H1 (cell line): Measurements from ENCODE around the gene KHDRBS2. TPM values are rescaled to one million over a fixed set of nuclear protein-coding genes. Genes with fewer than 3 reads are reported as not detected.

Experiments
- CTCF ChIA-PET: fragments of 300-600 bp; sonication (Branson Sonifier 250); formaldehyde crosslinking; loops from one replicate; lab custom pipeline; 2021; ENCODE audit not compliant: partially characterized antibody; lab: Charles Lee
- POLR2A ChIA-PET: fragments of 300-600 bp; sonication (Branson Sonifier 250); formaldehyde crosslinking; loops from one replicate; lab custom pipeline; 2021; ENCODE audit warnings: inconsistent platforms; ENCODE audit not compliant: partially characterized antibody; lab: Charles Lee
- DNase-seq, 2 experiments: peaks; one replicate each; pipeline versions ENCODE4 v3.0.0 to v3.0.0-alpha.2; 2010 to 2022; ENCODE audit warnings: low spot score in 2 of 2, low read depth in 1 of 2, mixed read lengths in 1 of 2
- FAIRE-seq: peaks from 2 replicates; lab custom pipeline; 2011; peaks lifted over from hg19 to GRCh38; lab: Jason Lieb, UNC
- H2AFZ ChIP-seq: 2 replicates; pipeline ENCODE4 v1.8.1; 2012; ENCODE audit warnings: low read length, inconsistent platforms
- H2AK5ac ChIP-seq: 2 replicates; pipeline ENCODE4 v1.6.1; 2013; ENCODE audit warnings: low read depth, low read length
- H2BK120ac ChIP-seq: replicated peaks from 2 replicates; pipeline ENCODE3; 2013; ENCODE audit warnings: low read depth, low read length, inconsistent platforms
- H2BK12ac ChIP-seq: 2 replicates; pipeline ENCODE4 v1.6.1; 2013; ENCODE audit warnings: low read depth, low read length
- H2BK15ac ChIP-seq: 2 replicates; pipeline ENCODE4 v1.6.1; 2013; ENCODE audit warnings: low read length
- H2BK20ac ChIP-seq: 2 replicates; pipeline ENCODE4 v1.6.1; 2013; ENCODE audit warnings: low read length
- H2BK5ac ChIP-seq: 2 replicates; pipeline ENCODE4 v1.6.1; 2013; ENCODE audit warnings: low read depth, low read length
- H3K14ac ChIP-seq: 2 replicates; pipeline ENCODE4 v1.6.1; 2013; ENCODE audit warnings: inconsistent platforms; ENCODE audit not compliant: insufficient read length
- H3K18ac ChIP-seq: 2 replicates; pipeline ENCODE4 v1.6.1; 2013; ENCODE audit warnings: low read length; ENCODE audit errors: extremely low read depth
- H3K23ac ChIP-seq: 2 replicates; pipeline ENCODE4 v1.6.1; 2013; ENCODE audit warnings: inconsistent platforms; ENCODE audit not compliant: insufficient read length
- H3K23me2 ChIP-seq: 2 replicates; pipeline ENCODE4 v1.6.1; 2013; ENCODE audit warnings: low read depth, low read length
- H3K27ac ChIP-seq: 2 replicates; pipeline ENCODE4 v1.6.1; 2011; ENCODE audit warnings: low read depth, low read length, inconsistent platforms
- H3K27me3 ChIP-seq, 4 experiments: replicated peaks in 1 of 4; 1 replicate in 1 of 4; 2 replicates in 3 of 4; pipeline versions ENCODE4 v1.6.1 to v1.8.1; 2011 to 2013; ENCODE audit warnings: low read length in 3 of 4, mild to moderate bottlenecking in 3 of 4, inconsistent platforms in 2 of 4, mixed read lengths in 2 of 4, moderate library complexity in 1 of 4; ENCODE audit not compliant: control insufficient read depth in 3 of 4, insufficient read depth in 3 of 4; ENCODE audit errors: extremely low read depth in 1 of 4
- H3K36me3 ChIP-seq, 4 experiments: 2 replicates each; pipeline versions ENCODE4 v1.6.1 to v1.8.1; 2011 to 2013; ENCODE audit warnings: mild to moderate bottlenecking in 4 of 4, low read length in 3 of 4, moderate library complexity in 2 of 4, control low read depth in 1 of 4, inconsistent platforms in 1 of 4; ENCODE audit not compliant: insufficient read depth in 4 of 4, control insufficient read depth in 2 of 4
- H3K4ac ChIP-seq: replicated peaks from 2 replicates; pipeline ENCODE3; 2013; ENCODE audit warnings: low read length, low read depth, mixed read lengths, inconsistent platforms; ENCODE audit not compliant: insufficient read length
- H3K4me1 ChIP-seq, 4 experiments: replicated peaks in 1 of 4; 1 replicate in 1 of 4; 2 replicates in 3 of 4; pipeline versions ENCODE4 v1.6.1 to v1.8.1; 2011 to 2013; ENCODE audit warnings: low read length in 3 of 4, inconsistent platforms in 2 of 4, mixed read lengths in 1 of 4; ENCODE audit not compliant: insufficient read depth in 4 of 4, control insufficient read depth in 3 of 4
- H3K4me2 ChIP-seq, 2 experiments: 2 replicates each; pipeline versions ENCODE4 v1.6.1 to v1.8.1; 2011 to 2013; ENCODE audit warnings: low read depth in 2 of 2, low read length in 2 of 2, control low read depth in 1 of 2, inconsistent platforms in 1 of 2, mild to moderate bottlenecking in 1 of 2; ENCODE audit not compliant: insufficient read depth in 1 of 2
- H3K4me3 ChIP-seq, 4 experiments: fragments of 200-600, 300-600 bp in 1 of 4; sonication (generic), shearing (Covaris generic), sonication (Bioruptor Twin) in 1 of 4; 2 replicates each; pipeline versions ENCODE4 v1.5.1 to v1.8.1; 2011 to 2016; ENCODE audit warnings: low read length in 4 of 4, low read depth in 3 of 4, control low read depth in 2 of 4, inconsistent platforms in 2 of 4, mild to moderate bottlenecking in 2 of 4, mixed read lengths in 1 of 4, moderate library complexity in 1 of 4; ENCODE audit not compliant: insufficient read depth in 2 of 4; ENCODE audit errors: extremely low read depth in 1 of 4
- H3K56ac ChIP-seq: replicated peaks from 2 replicates; pipeline ENCODE3; 2013; ENCODE audit warnings: low read depth, mild to moderate bottlenecking, mixed read lengths, low read length, inconsistent platforms; ENCODE audit not compliant: insufficient read length
- H3K79me1 ChIP-seq: 2 replicates; pipeline ENCODE4 v1.6.1; 2013; ENCODE audit warnings: low read depth, low read length, control low read depth
- H3K79me2 ChIP-seq, 2 experiments: 2 replicates each; pipeline versions ENCODE4 v1.6.1 to v1.8.1; 2012 to 2013; ENCODE audit warnings: low read length in 2 of 2, mild to moderate bottlenecking in 2 of 2, inconsistent platforms in 1 of 2; ENCODE audit not compliant: insufficient read depth in 2 of 2, control insufficient read depth in 1 of 2
- H3K9ac ChIP-seq, 4 experiments: replicated peaks in 1 of 4; 1 replicate in 1 of 4; 2 replicates in 3 of 4; pipeline versions ENCODE4 v1.6.1 to v1.8.1; 2011 to 2013; ENCODE audit warnings: low read depth in 3 of 4, low read length in 3 of 4, control low read depth in 2 of 4, mild to moderate bottlenecking in 2 of 4, moderate library complexity in 2 of 4, inconsistent platforms in 1 of 4; ENCODE audit errors: extremely low read depth in 1 of 4
- H3K9me3 ChIP-seq, 2 experiments: 2 replicates each; pipeline versions ENCODE4 v1.6.1 to v1.8.1; 2012 to 2013; ENCODE audit warnings: mild to moderate bottlenecking in 2 of 2, moderate library complexity in 2 of 2, control low read depth in 1 of 2, inconsistent platforms in 1 of 2, low read depth in 1 of 2, low read length in 1 of 2, mixed read lengths in 1 of 2; ENCODE audit not compliant: insufficient read depth in 2 of 2
- H4K20me1 ChIP-seq, 2 experiments: replicated peaks in 1 of 2; 2 replicates each; pipeline versions ENCODE3 to v1.8.1; 2011 to 2013; ENCODE audit warnings: inconsistent platforms in 2 of 2, low read length in 2 of 2, mild to moderate bottlenecking in 1 of 2; ENCODE audit not compliant: insufficient read depth in 2 of 2, control insufficient read depth in 1 of 2
- H4K5ac ChIP-seq: 2 replicates; pipeline ENCODE4 v1.6.1; 2013; ENCODE audit warnings: low read length, low read depth, mixed read lengths, inconsistent platforms; ENCODE audit not compliant: insufficient read length
- H4K8ac ChIP-seq: 2 replicates; pipeline ENCODE4 v1.8.0; 2013; ENCODE audit warnings: mild to moderate bottlenecking, moderate library complexity, low read length, inconsistent platforms; ENCODE audit not compliant: insufficient read depth; ENCODE audit errors: extremely low read depth
- H4K91ac ChIP-seq: replicated peaks from 2 replicates; pipeline ENCODE3; 2013; ENCODE audit warnings: low read length, mixed read lengths, inconsistent platforms; ENCODE audit not compliant: insufficient read length
- ASH2L ChIP-seq: fragments of 200-600, 300-600 bp; sonication (generic); IDR thresholded peaks from one replicate; pipeline ENCODE4 v1.7.1; 2017; ENCODE audit warnings: low read length
- BRCA1 ChIP-seq: IDR thresholded peaks from 2 replicates; pipeline ENCODE4 v1.6.1; 2012; ENCODE audit warnings: low read depth, low read length, improper control_type of control experiment
- FOSL1 ChIP-seq: IDR thresholded peaks from 2 replicates; pipeline ENCODE4 v1.6.1; 2011; ENCODE audit warnings: mild to moderate bottlenecking, low read depth, low read length, moderate library complexity; ENCODE audit not compliant: insufficient read depth
- TEAD4 ChIP-seq: IDR thresholded peaks from 2 replicates; pipeline ENCODE4 v1.6.1; 2012; ENCODE audit warnings: low read depth, low read length, inconsistent platforms, mixed read lengths
- WGBS, 2 experiments: shearing (Covaris generic) in 1 of 2; methylation state at CpG; one replicate each; pipeline versions ENCODE4 v1.1.6 to v1.1.7; 2013 to 2015; ENCODE audit warnings: low lambda C conversion rate in 2 of 2, mixed read lengths in 2 of 2, inconsistent platforms in 1 of 2, low coverage in 1 of 2, missing lambda C conversion rate in 1 of 2; ENCODE audit not compliant: insufficient replicate concordance in 2 of 2, insufficient coverage in 1 of 2, insufficient read length in 1 of 2; ENCODE audit errors: extremely low coverage in 1 of 2, missing lambda C conversion rate in 1 of 2; 5-methylcytosine and 5-hydroxymethylcytosine counted together
- polyA plus RNA-seq, 7 experiments: library from polyadenylated mRNA; depleted of rRNA in 3 of 7; stranded (reverse) in 5 of 7; unstranded in 2 of 7; fragments of >200 nt in 5 of 7; fragments of 200-250 nt in 2 of 7; gene quantifications; 1 replicate in 5 of 7; 2 replicates in 1 of 7; 4 replicates in 1 of 7; pipeline versions ENCODE4 v1.2.1 to v1.2.3, GENCODE V29; 2011 to 2013; ENCODE audit warnings: missing spikeins in 2 of 7, mixed read lengths in 2 of 7
- total RNA-seq: library from RNA; stranded (reverse); fragmentation: NEBNext Ultra II Directional; extraction: Animal tissue kit (Norgen Biotek cat#: 25700); gene quantifications from 2 replicates; pipeline ENCODE4 v1.2.1, GENCODE V29; 2021
- TF ChIP-seq, protein P1 (sequence below): IDR thresholded peaks from 2 replicates; pipeline ENCODE4 v1.6.1; 2011; ENCODE audit warnings: low read depth, mild to moderate bottlenecking, low read length; ENCODE audit not compliant: insufficient read depth
- TF ChIP-seq, protein P2 (sequence below): IDR thresholded peaks from 2 replicates; pipeline ENCODE4 v1.6.1; 2011; ENCODE audit warnings: low read length, improper control_type of control experiment

The KHDRBS2 gene
- total and polyA plus RNA-seq, 2 of the 8 experiments (the other 6 are each of a cell fraction or from before 2014, with no cell fraction given) = 5.2 to 7.7 TPM

DNA sequence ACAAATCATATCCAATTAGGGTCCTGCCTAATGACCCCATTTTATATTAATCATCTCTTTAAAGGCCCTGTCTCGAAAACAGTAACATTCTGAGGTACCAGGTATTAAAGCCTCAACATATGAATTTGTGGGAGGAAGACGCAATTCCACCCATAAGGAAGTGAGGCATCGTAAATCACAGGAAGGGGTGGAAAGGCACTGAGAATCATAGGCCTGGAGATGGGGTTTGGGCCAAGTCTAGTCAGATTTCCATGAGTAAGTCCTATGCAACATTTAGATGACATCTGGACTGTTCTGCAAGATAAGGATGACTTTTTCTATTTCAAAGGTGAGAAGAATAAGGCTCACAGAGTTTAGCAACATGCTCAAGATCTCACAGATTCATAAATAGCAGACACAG is 534.0 kb downstream of the KHDRBS2 start:
- no peak overlapping the region for H3K4me2 ChIP-seq
- H3K36me3 ChIP-seq = no peaks in the 10 kb centered on the region
- no peaks in the 10 kb centered on the region for H3K4me1 ChIP-seq
- H3K9ac ChIP-seq = no peak overlapping the region
- ChIA-PET POLR2A (interaction anchor here (1.3 kb wide), 1 partner anchor 8 kb away, joined by 3 read pairs; no protein-coding TSS in a partner anchor), CTCF (no interaction called here)
- H3K23ac ChIP-seq = no peak overlapping the region
- H3K4ac ChIP-seq = no peak overlapping the region
- H3K18ac ChIP-seq = no peak overlapping the region
- no peaks in the 10 kb centered on the region for H3K79me2 ChIP-seq
- no peak overlapping the region for H3K4me3 ChIP-seq
- no peak overlapping the region for H2AK5ac ChIP-seq
- TF ChIP-seq, protein P1, sequence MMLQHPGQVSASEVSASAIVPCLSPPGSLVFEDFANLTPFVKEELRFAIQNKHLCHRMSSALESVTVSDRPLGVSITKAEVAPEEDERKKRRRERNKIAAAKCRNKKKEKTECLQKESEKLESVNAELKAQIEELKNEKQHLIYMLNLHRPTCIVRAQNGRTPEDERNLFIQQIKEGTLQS = no peak
- TF ChIP-seq ASH2L (no peak), TEAD4 (no peak), BRCA1 (no peak), FOSL1 (no peak)
- TF ChIP-seq, protein P2, sequence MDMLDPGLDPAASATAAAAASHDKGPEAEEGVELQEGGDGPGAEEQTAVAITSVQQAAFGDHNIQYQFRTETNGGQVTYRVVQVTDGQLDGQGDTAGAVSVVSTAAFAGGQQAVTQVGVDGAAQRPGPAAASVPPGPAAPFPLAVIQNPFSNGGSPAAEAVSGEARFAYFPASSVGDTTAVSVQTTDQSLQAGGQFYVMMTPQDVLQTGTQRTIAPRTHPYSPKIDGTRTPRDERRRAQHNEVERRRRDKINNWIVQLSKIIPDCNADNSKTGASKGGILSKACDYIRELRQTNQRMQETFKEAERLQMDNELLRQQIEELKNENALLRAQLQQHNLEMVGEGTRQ = no peak
- no peak overlapping the region for H2BK20ac ChIP-seq
- no peak overlapping the region for H2BK120ac ChIP-seq
- no peaks in the 10 kb centered on the region for H3K23me2 ChIP-seq
- WGBS, 2 experiments = 96% methylated on average over 3 of the region's 3 CpGs; no CpG with 5 or more reads in 1 of the 2 experiments
- no peak overlapping the region for H4K91ac ChIP-seq
- H2BK15ac ChIP-seq = no peak overlapping the region
- no peak overlapping the region for H4K8ac ChIP-seq
- no peak for FAIRE-seq
- no peaks in the 10 kb centered on the region for H4K20me1 ChIP-seq
- no peak for DNase-seq
- no peaks in the 10 kb centered on the region for H3K27me3 ChIP-seq
- no peak overlapping the region for H3K56ac ChIP-seq
- no peaks in the 10 kb centered on the region for H3K9me3 ChIP-seq
- H2BK12ac ChIP-seq = no peak overlapping the region
- no peak overlapping the region for H2AFZ ChIP-seq
- no peak overlapping the region for H3K27ac ChIP-seq
- no peak overlapping the region for H2BK5ac ChIP-seq
- H3K14ac ChIP-seq = no peak overlapping the region
- no peaks in the 10 kb centered on the region for H3K79me1 ChIP-seq
- H4K5ac ChIP-seq = no peak overlapping the region
